MCF 10A (cell line): Measurements from ENCODE around the gene FBF1. TPM values are rescaled to one million over a fixed set of nuclear protein-coding genes. Genes with fewer than 3 reads are reported as not detected.

Experiments
- Bru-seq: library from RNA; stranded (reverse); fragments of 400-500 nt; gene quantifications from one replicate; lab custom pipeline; 2021; lab: Mats Ljungman, UMichigan
- BruChase-seq, 2 experiments: library from RNA; stranded (reverse); fragments of 400-500 nt; gene quantifications; one replicate each; lab custom pipeline; 2021; lab: Mats Ljungman, UMichigan
- BruUV-seq: library from RNA; stranded (reverse); fragments of 400-500 nt; replicated peaks from 2 replicates; lab custom pipeline; 2021; lab: Mats Ljungman, UMichigan
- CTCF ChIA-PET: fragments of 300-600 bp; sonication (Branson Sonifier 250); formaldehyde crosslinking; extraction: SDS; loops from one replicate; lab custom pipeline; 2021; ENCODE audit warnings: antibody characterized with exemption, inconsistent platforms; lab: Yijun Ruan, JAX
- POLR2A ChIA-PET: fragments of 300-600, 350-650 bp; sonication (Branson Sonifier 250); formaldehyde crosslinking; extraction: SDS; loops from one replicate; lab custom pipeline; 2020; ENCODE audit warnings: antibody characterized with exemption, inconsistent platforms; lab: Yijun Ruan, JAX
- DNase-seq: peaks from one replicate; pipeline ENCODE4 v3.0.0-alpha.2; 2018; ENCODE audit not compliant: unreplicated experiment
- H3K27ac Mint-ChIP-seq: one replicate; pipeline ENCODE4 v1.8.0; 2022; ENCODE audit warnings: mild to moderate bottlenecking, low read depth, mixed read lengths; ENCODE audit not compliant: unreplicated experiment
- H3K27me3 Mint-ChIP-seq: one replicate; pipeline ENCODE4 v1.8.0; 2022; ENCODE audit warnings: mixed read lengths; ENCODE audit not compliant: insufficient read depth, unreplicated experiment
- H3K36me3 Mint-ChIP-seq: one replicate; pipeline ENCODE4 v1.8.0; 2022; ENCODE audit warnings: mild to moderate bottlenecking, moderate library complexity, mixed read lengths; ENCODE audit not compliant: insufficient read depth, unreplicated experiment
- H3K4me1 Mint-ChIP-seq: one replicate; pipeline ENCODE4 v1.8.0; 2022; ENCODE audit warnings: mixed read lengths; ENCODE audit not compliant: insufficient read depth, unreplicated experiment
- H3K4me3 Mint-ChIP-seq: one replicate; pipeline ENCODE4 v1.8.0; 2022; ENCODE audit warnings: mild to moderate bottlenecking, moderate library complexity, mixed read lengths; ENCODE audit not compliant: unreplicated experiment
- H3K9me3 Mint-ChIP-seq: one replicate; pipeline ENCODE4 v1.8.0; 2022; ENCODE audit warnings: mixed read lengths; ENCODE audit not compliant: unreplicated experiment
- intact Hi-C: fragments of 100-400 bp; cut with micrococcal nuclease; formaldehyde crosslinking; loops from 2 replicates; pipeline ENCODE4 v1.14.1; 2022
- long read RNA-seq: library from polyadenylated mRNA; stranded (forward); transcript quantifications from one replicate; pipeline ENCODE4 v2.0.0, GENCODE V29; 2022
- total RNA-seq: library from RNA; stranded (reverse); gene quantifications from 2 replicates; pipeline ENCODE4 v1.2.3, GENCODE V29; 2022
- TF ChIP-seq, protein P1 (sequence below): fragments of 200-600 bp; IDR thresholded peaks from one replicate; pipeline ENCODE4 v1.8.0; 2022; ENCODE audit warnings: antibody characterized with exemption, mild to moderate bottlenecking; ENCODE audit not compliant: unreplicated experiment

FBF1 gene, protein sequence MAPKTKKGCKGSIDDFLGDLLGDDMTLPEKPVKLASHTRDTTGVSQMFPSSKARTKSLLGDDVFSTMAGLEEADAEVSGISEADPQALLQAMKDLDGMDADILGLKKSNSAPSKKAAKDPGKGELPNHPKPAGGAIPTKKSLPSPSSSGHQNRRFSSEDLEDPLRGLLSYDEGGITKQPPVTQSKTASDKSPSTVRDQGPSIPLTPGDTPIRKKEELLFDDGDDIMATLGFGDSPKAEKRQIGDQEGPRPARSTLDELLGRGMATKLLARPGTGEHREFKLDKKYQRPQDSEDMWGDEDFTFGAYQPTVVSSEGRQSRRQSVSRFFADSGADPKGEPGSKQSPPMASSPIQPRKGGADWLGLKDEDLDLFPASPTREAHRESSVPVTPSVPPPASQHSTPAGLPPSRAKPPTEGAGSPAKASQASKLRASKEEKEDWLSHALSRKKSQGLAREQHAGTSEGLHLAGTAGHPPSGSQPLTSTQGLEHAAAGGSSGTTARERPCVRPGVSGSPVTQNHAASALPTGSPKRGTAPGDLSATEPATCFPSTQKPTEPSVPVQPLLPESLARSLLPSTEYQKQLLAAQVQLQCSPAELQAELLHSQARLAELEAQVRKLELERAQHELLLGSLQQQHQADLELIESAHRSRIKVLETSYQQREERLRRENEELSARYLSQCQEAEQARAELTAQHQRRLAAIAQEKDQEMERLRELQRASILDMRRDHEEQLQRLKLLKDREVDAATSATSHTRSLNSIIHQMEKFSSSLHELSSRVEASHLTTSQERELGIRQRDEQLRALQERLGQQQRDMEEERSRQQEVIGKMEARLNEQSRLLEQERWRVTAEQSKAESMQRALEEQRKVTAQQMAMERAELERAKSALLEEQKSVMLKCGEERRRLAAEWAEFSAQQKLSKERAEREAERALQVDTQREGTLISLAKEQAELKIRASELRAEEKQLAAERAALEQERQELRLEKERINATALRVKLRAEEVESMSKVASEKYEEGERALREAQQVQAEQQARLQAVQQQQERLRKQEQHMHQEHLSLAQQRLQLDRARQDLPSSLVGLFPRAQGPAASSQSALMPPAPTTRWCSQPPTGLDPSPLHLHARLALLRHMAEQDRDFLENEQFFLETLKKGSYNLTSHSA
- total RNA-seq (14.0 and 18.8 TPM in 2 replicates), Bru-seq, nascent RNA (percentile 43 among the genes with signal in this experiment), BruChase-seq, experiment 1, labeled RNA remaining after a 6-hour chase (percentile 52 among the genes with signal in this experiment), BruChase-seq, experiment 2, labeled RNA remaining after a 2-hour chase (percentile 49 among the genes with signal in this experiment)
- long read RNA-seq, partial matches to known transcripts, result 5 of 18 reads
- long read RNA-seq, other reads (novel, unspliced or antisense), result 13 of 18 reads

DNA sequence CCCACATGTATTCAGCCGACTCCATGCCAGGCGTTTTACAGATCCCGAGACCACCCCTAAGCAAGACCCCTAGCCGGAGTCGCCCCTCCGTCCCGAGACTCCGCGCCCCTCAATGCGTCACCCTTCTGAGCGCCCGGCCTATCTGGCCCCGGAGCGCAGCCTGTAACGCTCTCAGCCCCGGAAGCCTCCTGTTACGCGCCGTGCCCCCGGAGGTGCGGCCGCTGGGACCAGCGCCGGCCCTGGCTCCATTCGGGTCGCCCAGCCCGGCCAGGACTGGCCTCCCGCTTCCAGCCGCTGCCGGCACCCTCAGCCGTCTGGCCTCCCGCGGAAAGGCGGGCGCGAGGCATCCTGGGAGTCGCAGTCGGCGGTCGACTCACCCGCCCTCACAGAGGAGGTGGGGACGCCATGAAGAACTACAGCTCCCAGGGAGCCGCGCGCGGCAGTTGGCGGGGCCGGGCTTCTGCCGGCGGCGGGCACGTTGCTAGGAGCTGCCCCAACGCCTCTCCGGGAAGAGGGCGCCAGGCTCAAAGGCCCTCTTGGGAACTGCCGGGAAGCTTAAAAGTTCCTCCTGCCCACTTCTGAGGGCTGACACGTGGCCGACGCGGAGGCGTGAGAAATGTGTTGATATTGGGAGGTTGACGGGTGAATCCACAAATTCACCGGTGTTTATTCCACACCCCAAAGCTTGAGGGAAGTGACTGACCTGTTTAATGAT is at the start of gene FBF1:
Gene FBF1, minus strand, starts transcription at position 316 of the 715 bp plus-strand sequence. CDS start 2,893 bp downstream, outside the sequence.
- BruUV-seq, result no TSS peak
- peak; percentile 96 for DNase-seq
- ChIA-PET CTCF (interaction anchor here (0.8 to 3.3 kb wide), 3 partner anchors 36 to 73 kb away, joined by 3 to 9 read pairs (median 3); partner anchors contain the start of gene MRPL38), POLR2A (interaction anchor here (0.6 to 1.3 kb wide), 14 partner anchors 9 to 466 kb away, joined by 3 to 9 read pairs (median 4); partner anchors contain the start of genes ACOX1, TEN1 and WBP2)
- Mint-ChIP-seq H3K4me3 (peak within 1 kb of the TSS; percentile 78), H3K36me3 (peaks cover under 1% of the 10 kb centered on the region), H3K9me3 (no peaks in the 10 kb centered on the region), H3K27me3 (no peaks in the 10 kb centered on the region), H3K27ac (peak within 1 kb of the TSS; percentile 74), H3K4me1 (peaks cover 10% of the 10 kb centered on the region)
- TF ChIP-seq, protein P1, sequence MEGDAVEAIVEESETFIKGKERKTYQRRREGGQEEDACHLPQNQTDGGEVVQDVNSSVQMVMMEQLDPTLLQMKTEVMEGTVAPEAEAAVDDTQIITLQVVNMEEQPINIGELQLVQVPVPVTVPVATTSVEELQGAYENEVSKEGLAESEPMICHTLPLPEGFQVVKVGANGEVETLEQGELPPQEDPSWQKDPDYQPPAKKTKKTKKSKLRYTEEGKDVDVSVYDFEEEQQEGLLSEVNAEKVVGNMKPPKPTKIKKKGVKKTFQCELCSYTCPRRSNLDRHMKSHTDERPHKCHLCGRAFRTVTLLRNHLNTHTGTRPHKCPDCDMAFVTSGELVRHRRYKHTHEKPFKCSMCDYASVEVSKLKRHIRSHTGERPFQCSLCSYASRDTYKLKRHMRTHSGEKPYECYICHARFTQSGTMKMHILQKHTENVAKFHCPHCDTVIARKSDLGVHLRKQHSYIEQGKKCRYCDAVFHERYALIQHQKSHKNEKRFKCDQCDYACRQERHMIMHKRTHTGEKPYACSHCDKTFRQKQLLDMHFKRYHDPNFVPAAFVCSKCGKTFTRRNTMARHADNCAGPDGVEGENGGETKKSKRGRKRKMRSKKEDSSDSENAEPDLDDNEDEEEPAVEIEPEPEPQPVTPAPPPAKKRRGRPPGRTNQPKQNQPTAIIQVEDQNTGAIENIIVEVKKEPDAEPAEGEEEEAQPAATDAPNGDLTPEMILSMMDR, result no peak
- intact Hi-C loops, result loop anchor here (5.0 kb wide), 1 partner anchor 36 kb away; the partner anchor contains the start of genes ACOX1 and TEN1

DNA sequence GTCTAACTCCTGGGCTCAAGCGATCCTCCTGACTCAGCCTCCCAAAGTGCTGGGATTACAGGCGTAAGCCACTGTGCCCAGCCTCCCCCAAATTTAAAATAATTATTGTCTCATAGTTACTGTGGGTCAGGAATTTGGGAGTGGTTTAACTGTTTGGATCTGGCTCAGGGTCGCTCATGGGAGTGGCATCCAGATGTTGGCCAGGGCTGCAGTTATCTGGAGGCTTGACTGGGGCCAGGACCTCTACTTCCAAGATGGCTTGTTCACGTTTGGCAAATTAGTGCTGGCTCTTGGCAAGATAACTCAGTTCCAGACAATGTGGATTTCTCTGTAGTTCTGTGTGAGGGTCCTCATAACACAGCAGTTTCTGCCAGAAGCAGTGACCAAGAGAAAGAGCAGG is 46.2 kb upstream of the FBF1 start:
- Mint-ChIP-seq H3K27ac (no peak overlapping the region), H3K4me1 (peaks cover 7% of the 10 kb centered on the region), H3K36me3 (peaks cover 36% of the 10 kb centered on the region), H3K27me3 (no peaks in the 10 kb centered on the region), H3K9me3 (no peaks in the 10 kb centered on the region), H3K4me3 (no peak overlapping the region)
- intact Hi-C loops, result no loop called here
- BruUV-seq, result no TSS peak
- no peak for DNase-seq
- POLR2A ChIA-PET, result no interaction called here
- TF ChIP-seq, protein P1, result no peak
- CTCF ChIA-PET, result interaction anchor here (1.2 kb wide), 1 partner anchor 20 kb away, joined by 6 read pairs; no protein-coding TSS in a partner anchor

DNA sequence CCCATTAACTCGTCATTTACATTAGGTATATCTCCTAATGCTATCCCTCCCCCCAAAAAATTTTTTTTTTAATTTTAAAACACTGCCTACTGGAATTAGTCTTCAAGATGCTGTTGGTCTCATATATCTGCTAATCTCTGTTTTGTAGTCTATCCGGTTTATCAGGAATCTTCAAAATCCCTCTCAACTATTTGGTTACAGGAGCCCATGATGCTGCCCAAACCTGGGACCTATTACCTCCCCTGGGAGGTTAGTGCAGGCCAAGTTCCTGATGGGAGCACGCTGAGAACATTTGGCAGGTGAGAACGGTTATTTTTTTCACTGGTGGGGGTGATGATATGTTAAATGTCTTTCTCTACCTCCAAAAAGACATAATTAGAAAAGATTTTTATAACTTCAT is 45.1 kb upstream of the FBF1 start:
- DNase-seq, result no peak
- Mint-ChIP-seq H3K9me3 (no peaks in the 10 kb centered on the region), H3K27me3 (no peaks in the 10 kb centered on the region), H3K27ac (no peak overlapping the region), H3K36me3 (peaks cover 26% of the 10 kb centered on the region), H3K4me1 (peaks cover 7% of the 10 kb centered on the region), H3K4me3 (no peak overlapping the region)
- CTCF ChIA-PET, result interaction anchor here (0.6 kb wide), 1 partner anchor 58 kb away, joined by 4 read pairs; no protein-coding TSS in a partner anchor
- TF ChIP-seq, protein P1, result no peak
- BruUV-seq, result no TSS peak
- POLR2A ChIA-PET, result no interaction called here
- intact Hi-C loops, result no loop called here
